CD4-positive, alpha-beta T cell treated with Interleukin-15 for 1 hour (primary cell): ENCODE data around the gene HHIPL1.

Experiments
- DNase-seq: peaks from one replicate; pipeline ENCODE4 v3.0.0-alpha.2; 2020

Gene HHIPL1

GRCh38 chr14:99677231-99678140 is 32.6 kb downstream of the HHIPL1 start:
- DNase-seq: no peak

- no peak for DNase-seq
Observed at GRCh38 chr14:99678198-99678597, 33.3 kb downstream of the HHIPL1 start.

- no peak for DNase-seq
Observed at GRCh38 chr14:99679111-99679510, 34.2 kb downstream of the HHIPL1 start.

- no peak for DNase-seq
Observed at GRCh38 chr14:99679543-99679942, 34.6 kb downstream of the HHIPL1 start.

- no peak for DNase-seq
Observed at GRCh38 chr14:99679996-99680395, 35.1 kb downstream of the HHIPL1 start.

- no peak for DNase-seq
Observed at GRCh38 chr14:99681101-99681831, 36.3 kb downstream of the HHIPL1 start.

GRCh38 chr14:99681832-99682148 is 36.9 kb downstream of the HHIPL1 start:
- DNase-seq: no peak

- DNase-seq: peak; percentile 70
Observed at GRCh38 chr14:99682809-99683618, 38.1 kb downstream of the HHIPL1 start.

- peak; percentile 99 for DNase-seq
Observed at GRCh38 chr14:99683619-99684409, 38.9 kb downstream of the HHIPL1 start, which contains the start of gene CYP46A1. Gene CYP46A1 (plus strand): TSS chr14:99684298. CDS start chr14:99684418, 120 bp downstream.

GRCh38 chr14:99684410-99684934 is 39.5 kb downstream of the HHIPL1 start:
- no peak for DNase-seq

GRCh38 chr14:99685151-99685591 is 40.2 kb downstream of the HHIPL1 start:
- DNase-seq: no peak

GRCh38 chr14:99685596-99685995 is 40.7 kb downstream of the HHIPL1 start:
- no peak for DNase-seq

- no peak for DNase-seq
Observed at GRCh38 chr14:99686557-99687283, 41.8 kb downstream of the HHIPL1 start.

GRCh38 chr14:99687284-99688209 is 42.6 kb downstream of the HHIPL1 start:
- peak; percentile 23 for DNase-seq

- no peak for DNase-seq
Observed at GRCh38 chr14:99688210-99688581, 43.3 kb downstream of the HHIPL1 start.

GRCh38 chr14:99688629-99689028 is 43.7 kb downstream of the HHIPL1 start:
- no peak for DNase-seq

GRCh38 chr14:99689266-99690236 is 44.6 kb downstream of the HHIPL1 start:
- no peak for DNase-seq

- no peak for DNase-seq
Observed at GRCh38 chr14:99690636-99691035, 45.7 kb downstream of the HHIPL1 start.
